ENCODE results near the gene BRAT1. TPM values are rescaled to one million over a fixed set of nuclear protein-coding genes. Genes with fewer than 3 reads are reported as not detected.
"Not testable (repeated sequence)": the region's sequence is repeated elsewhere in the genome, so short reads cannot be mapped to it uniquely, and the experiment has no call there.

The BRAT1 gene
- polyA plus RNA-seq, 4 donors = 22.8 to 44.1 (median 36.6) TPM

DNA sequence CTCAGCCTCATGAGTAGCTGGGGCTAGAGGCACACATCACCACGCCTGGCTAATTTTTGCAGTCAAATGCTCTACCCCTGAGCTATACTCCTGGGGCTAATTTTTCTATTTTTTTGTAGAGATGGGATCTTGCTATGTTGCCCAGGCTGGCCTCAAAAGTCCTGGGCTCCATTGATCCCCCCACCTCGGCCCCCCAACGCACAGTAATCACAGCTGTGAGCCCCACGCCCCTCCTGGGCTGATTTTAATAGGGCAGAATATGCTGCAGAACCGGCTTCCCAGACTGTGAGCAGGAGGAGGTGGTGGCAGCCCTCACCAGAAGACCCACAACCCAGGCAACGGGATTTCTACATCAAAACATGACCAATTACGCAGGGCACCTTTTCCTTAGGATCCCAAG is 15.2 kb downstream of the BRAT1 start:
- no peak for DNase-seq (ENCODE audit: low read depth in 4 of 4, low spot score in 2 of 4)

DNA sequence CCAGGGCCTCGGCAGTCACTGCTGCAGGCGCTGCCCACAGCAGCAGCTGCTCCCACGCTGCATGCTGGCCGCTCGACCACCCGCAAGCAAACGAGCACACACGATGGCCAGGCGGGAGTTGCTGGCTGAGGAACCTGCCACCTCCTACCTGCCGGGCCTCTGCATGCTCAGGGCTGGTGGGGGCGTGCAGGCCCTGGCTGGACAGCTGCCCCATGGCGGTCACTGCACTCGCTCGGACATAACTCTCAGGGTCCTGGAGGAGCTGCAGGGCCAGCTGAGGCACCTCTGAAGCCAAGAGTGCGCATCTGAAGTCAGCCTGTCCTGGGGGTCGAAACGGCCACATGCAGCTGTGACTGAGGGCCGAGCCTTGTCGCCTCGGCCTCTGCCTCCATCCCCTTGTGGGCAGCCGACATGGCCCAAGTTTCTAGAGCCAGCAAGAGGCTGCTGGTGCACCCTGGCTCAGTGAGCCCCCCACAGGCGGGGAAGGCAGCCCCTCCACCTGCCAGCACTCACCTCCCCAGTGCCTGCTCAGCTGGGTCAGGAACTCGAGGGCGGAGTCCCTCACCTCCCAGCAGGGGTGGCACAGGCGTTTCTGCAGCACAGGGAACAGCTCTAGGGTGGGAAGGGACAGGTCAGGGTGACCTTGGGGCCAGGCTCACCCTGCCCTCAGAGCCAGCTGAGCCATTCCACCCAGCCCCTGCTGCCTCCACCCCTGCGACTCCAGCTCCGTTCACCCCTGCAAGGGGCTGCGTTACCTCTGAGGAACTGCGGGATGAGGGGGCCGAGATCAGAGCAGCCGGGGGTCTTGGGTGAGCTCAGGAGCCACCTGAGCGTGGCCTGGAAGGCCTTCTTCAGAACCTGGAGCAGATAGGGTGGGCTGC is 16.1 kb downstream of the BRAT1 start:
- no peak for DNase-seq (ENCODE audit: low read depth in 4 of 4, low spot score in 2 of 4)

DNA sequence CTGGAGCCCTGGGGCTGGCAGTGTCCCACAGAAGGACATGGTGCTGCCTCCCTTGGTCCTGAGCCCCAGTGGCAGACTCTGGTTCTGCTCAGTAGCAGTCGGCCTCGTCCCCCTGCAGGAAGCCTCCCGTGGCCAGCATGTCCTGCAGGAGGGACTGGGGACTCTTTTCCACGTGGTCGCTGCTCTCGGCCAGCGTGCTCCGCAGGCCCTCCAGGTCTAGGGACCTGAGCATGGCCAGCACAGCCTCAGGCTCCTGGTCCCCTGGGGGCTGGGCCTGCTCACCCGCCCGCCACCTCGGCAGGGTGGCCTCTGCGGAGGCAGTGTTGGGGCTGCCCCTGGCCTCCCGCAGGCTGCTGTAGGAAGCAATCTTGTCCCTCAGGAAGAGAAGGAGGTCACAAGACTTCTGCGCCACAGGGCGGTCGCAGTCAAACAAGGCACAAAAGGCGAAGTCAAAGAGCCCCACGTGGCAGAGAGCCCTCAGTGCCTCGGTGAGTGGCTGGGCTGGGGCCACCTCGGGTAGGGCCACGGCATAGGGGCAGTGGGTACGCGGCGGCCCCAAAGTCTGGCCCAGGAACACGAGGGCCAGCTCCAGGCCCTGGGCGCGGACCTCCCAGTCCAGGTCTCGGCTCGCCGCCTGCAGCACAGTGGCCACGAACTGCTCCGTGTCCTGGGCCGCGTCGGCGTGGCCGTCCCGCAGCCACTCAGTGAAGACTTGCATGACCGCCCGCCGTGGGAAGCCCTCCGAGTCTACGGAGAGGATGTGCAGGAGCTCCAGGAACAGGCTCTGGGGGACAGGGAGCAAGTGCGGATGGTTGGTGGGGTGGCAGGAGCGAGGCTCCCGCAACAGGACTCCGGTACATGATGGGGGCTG is 17.1 kb downstream of the BRAT1 start:
- no peak for DNase-seq (ENCODE audit: low read depth in 4 of 4, low spot score in 2 of 4)

DNA sequence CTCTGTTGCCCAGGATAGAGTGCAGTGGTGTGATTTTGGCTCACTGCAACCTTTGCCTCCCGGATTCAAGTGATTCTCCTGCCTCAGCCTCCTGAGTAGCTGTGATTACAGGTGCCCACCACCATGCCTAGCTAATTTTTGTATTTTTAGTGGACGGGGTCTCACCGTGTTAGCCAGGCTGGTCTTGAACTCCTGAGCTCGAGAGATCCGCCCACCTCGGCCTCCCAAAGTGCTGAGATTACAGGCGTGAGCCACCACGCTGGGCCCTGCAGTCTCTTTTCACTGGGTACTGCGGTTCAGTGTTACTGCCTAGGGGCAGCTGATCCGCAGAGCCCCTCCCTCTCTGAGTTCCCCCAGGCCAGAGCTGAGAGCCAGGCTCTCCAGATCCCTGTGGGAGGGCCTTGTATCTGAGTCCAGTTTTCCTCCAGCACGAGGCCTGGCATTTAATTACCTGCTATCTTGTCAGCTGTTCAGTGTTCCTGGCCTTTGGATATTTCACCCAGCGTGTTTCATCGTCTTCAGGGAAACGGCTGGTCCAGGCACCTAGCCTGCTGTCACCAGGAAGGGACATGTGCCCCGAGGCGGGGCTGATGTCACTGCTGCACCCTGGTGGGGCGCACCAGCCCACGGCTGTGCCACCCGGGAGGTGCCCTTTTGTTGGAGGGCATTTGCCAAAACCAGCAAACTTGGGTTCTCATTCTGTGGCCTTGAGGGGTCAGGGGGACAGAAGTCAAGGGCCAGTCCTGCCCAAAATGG is 19.3 kb downstream of the BRAT1 start:
- not testable (repeated sequence) for DNase-seq (ENCODE audit: low read depth in 4 of 4, low spot score in 2 of 4)

DNA sequence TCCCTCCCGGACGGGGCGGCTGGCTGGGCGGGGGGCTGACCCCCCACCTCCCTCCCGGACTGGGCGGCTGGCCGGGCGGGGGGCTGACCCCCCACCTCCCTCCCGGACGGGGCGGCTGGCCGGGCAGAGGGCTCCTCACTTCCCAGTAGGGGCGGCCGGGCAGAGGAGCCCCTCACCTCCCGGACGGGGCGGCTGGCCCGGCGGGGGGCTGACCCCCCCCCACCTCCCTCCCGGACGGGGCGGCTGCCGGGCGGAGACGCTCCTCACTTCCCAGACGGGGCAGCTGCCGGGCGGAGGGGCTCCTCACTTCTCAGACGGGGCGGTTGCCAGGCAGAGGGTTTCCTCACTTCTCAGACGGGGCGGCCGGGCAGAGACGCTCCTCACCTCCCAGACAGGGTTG is 21.1 kb downstream of the BRAT1 start:
- DNase-seq (ENCODE audit: low read depth in 4 of 4, low spot score in 2 of 4) = not testable (repeated sequence)

DNA sequence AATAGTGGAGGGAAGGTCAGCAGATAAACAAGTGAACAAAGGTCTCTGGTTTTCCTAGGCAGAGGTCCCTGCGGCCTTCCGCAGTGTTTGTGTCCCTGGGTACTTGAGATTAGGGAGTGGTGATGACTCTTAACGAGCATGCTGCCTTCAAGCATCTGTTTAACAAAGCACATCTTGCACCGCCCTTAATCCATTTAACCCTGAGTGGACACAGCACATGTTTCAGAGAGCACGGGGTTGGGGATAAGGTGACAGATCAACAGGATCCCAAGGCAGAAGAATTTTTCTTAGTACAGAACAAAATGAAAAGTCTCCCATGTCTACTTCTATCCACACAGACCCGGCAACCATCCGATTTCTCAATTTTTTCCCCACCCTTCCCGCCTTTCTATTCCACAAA is 21.8 kb downstream of the BRAT1 start:
- not testable (repeated sequence) for DNase-seq (ENCODE audit: low read depth in 4 of 4, low spot score in 2 of 4)

DNA sequence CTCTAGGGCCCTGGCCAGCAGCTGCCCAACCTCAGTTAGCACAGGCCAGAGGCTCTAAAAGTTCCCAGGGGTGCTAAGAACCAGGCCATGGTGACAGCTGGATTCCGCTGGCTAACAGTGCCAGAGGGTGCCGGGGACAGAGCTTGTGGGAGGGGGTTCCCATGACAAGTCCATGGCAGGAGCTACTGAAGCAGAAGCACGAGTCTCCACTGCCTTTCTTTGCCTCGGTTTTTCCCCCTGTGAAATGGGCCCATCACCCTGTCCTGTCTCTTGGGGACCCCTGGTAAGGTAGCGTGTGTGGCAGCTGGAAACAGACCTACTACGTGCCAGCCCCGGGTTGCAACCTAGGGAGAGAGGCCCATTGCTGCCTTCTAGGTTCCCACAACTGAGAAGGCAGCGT is 22.5 kb downstream of the BRAT1 start:
- not testable (repeated sequence) for DNase-seq (ENCODE audit: low read depth in 4 of 4, low spot score in 2 of 4)

DNA sequence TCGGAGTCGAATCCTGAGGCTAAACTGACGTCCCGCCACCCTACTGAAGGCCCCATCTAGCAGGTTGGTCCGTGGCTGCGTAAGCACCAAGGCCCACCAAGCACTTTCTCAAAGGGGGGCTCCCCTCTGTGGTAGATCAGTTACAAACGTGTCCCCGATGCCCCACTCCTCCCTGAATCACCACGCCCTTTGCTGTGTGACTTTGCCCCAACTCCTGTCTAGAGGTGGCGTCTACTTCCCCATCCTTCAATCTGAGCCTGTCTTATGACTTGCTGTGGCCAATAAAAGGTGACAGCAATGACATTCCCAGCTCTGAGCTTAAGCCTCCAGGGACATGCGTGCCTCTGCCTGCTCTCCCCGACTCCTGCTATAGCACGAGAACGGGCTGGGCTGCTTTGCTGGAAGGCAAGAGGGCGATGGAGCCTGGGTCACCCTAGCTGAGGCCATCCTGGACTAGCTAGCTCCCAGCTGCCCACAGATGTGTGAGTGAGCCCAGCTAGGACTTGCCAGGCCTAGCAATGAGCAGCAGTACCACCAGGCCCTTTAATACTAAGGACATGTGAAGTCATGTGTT is 23.0 kb downstream of the BRAT1 start:
- DNase-seq (ENCODE audit: low read depth in 4 of 4, low spot score in 2 of 4) = not testable (repeated sequence)

DNA sequence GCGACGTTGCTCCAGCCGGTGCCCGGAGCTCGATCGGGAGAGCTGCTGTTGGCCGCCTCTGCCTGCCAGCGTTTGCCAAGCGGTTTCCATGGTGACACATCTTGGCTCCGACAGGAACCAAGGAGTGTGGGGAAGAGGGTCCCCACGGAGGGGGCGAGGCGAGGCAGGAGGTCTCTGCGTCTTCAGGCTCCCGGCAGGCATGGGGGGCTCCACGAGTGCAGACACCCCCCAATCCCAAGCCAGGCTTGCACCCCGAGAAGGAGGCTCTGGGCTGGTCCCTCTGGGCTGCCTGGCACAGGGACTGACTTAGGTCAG is 23.6 kb downstream of the BRAT1 start:
- DNase-seq (ENCODE audit: low read depth in 4 of 4, low spot score in 2 of 4) = not testable (repeated sequence)

DNA sequence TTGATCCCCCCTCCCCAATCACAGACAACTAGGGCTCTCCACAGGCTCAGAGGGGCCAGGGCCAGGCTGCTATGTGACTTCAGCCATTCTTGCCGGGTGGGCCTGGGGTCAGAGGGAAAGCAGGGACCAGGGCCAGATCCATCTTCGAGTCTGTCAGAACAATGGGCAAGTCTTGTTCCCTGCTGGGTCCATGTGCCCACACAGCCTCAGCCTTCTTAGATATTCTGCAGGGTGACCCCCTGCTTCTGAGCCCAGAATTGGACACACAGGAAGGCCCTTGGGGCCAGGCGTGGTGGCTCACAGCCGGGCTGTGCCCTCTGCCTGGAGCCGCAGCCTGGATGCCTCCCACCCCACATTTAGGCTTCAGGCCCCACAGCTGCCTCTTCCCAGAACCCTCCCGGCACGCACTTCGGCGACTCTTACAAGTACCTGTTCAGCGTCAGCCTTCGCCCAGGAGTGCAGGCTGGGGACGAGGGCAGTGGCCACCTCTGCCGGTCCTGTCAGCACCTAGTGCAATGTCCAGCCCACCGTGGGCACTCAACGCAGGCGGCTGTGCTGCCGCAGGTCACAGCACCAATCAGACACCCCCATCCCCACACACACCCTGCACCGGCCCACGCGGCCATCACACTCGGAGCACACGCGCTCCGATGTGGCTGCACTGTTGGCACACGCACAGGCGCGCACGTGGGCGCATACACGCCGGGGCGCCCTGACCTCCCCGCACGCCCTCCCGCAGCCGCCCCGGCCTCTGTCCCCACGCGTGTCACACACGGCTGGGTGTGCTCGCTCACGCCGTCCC is 24.1 kb downstream of the BRAT1 start:
- not testable (repeated sequence) for DNase-seq (ENCODE audit: low read depth in 4 of 4, low spot score in 2 of 4)

DNA sequence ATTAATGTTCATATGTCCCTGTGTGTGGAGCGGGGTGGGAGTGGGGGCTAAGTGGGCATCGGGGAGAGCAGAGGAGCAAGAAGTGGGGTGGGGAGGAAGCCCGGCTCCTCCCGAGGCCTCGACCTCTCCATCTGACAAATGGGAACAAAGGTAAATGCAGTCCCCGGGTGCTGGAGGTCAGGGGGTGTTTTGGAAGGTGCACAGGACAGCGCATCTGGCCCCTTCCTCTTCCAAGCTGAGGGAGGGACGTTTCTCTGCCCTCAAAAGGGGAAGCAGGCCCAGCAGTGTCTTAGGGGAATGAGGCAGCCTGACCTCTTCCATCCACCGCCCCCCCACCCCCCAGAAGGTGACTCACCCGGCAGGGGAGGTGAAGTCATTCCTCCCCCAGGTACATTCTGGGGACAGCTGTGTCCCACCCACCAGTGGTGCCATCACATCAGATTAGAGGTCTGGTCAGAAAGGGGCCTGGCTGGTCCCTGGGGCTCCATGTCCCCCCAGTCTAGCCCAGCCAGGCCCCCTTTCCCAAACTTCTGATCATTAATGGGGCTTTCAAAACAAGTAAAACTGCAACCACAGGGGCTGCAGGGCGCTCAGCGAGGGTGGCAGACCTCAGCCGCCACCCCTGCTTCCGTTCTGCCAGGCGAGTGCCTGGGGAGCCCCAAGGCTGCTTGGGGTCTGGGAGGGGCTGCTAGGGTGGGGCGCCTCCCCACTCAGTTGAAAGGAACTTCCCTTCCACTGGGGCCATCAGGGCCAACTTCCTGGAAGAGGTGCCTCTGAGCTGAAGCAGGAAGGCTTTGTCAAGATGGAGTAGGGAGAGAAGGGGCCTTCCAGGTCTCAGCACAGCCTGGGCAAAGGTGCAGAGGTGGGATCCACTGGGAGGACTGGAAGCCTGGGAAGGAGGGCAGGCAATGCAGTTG is 25.0 kb downstream of the BRAT1 start:
- no peak for DNase-seq (ENCODE audit: low read depth in 4 of 4, low spot score in 2 of 4)

DNA sequence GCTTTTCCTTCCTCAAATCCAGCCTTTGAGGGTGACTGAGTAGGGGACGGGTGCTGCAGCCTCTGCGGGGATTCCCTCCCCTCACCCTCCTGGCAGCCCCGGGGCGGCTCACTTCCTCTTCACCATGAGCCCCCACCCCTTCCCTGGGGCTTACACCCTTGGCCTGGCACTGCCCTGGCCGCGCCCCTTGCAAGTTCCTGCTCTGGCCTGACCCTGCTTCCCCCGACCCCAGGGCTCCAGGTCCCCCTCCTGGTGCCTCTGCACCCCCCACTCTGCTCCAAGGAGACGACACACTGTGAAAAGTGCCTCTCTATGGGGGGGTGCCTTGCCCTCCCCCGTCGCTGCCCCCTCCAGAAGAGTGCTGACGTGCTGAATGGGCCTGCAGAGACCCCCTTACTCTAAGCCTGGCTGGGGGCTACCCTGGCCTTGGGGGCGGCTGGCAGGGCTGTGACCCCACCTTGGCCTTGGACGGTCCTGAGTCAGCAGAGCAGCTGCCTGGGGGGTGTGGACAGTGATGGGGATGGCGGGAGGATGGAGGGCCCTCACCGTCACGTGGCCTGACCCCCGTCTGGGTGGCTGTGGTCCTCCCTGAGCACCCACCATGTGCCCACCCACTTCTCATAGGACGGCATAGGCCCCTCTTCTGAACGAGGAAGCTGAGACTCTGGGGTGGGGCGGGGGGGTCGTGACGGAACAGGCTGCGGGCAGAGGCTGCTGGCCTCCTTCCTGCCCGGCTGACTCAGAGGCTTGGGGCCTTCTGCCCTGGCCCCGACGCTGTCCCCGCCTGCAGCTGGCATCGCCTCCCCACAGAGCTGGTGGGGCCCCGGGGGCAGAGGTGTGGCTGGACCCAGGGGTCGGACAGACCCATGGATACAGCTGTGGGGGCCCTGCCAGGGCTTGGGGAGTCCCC is 25.9 kb downstream of the BRAT1 start:
- no peak for DNase-seq (ENCODE audit: low read depth in 4 of 4, low spot score in 2 of 4)

DNA sequence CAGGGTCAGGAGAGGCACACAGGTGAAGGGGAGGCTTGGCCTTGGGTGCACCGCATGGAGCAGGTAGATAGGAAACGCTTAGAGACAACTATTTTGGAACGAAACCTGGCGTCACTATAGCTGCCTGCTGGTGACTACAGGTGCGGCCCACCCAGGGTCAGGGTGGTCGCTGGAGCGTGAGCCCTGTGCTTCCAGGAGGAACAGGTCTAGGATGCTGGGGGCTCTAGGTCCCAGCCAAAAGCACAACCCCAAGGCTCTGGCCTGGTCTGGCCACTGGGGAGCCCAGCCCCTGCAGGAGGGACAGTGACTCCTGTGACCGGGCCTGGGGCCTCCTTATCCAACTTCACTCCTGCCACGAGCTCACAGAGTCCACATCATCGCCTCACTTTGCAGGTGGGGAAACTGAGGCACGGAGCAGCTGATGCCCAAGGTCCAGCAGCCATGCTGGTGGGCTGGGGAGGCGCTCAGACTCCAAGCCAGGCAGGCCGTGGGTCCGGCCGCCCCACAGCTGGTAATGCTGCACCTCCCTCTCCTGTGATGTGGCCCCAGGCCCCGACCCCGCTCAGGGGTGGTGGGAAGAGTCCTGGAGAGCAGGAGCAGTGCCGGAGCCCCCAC is 26.7 kb downstream of the BRAT1 start:
- DNase-seq (ENCODE audit: low read depth in 4 of 4, low spot score in 2 of 4) = no peak

DNA sequence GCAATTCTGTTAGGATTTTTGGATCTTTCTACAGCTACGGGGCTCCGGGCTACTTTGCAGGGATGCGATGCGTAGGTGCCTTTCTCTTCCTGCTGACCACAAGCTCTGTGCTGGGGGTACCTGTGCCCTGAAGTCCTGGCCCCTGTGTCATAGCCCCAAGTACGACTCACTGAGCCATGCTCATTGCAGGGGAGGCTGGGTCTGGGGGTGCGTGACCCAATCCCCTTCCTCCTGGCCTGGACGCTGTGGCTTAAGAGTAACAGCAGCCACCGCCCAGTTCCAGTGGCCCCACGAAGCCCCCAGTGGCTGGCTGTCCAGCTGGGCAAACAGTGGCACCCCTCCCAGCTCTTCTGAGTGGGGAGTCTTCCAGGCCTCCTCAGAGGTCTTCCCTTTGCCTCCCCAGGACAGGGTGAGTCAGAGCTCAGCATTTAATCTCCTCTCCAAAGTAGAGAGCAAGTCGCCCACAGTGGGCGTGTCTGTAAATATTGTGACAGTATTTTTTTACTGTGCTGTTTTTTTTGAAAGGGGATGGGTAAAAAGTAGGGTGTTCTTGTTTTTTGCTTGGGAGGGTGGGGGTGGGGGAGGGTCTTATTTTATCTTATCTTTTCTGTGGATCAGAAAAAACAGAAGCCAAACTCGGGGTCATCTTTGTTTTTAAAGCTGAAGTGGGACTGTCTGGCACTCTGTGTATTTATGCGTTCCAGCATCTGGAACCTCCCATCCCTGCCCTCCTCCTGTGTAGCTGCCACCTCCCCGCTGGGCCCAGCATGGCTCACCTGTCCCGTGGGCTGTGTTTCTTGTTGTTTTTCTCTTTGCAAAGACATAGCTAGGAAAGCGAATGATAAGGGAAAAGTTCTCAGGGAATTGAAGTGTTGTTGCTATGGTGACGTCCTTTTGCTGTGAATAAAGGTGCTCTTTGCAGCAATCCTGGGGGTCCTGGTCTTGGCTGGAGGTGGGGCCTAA is 27.5 kb downstream of the BRAT1 start:
- no peak for DNase-seq (ENCODE audit: low read depth in 4 of 4, low spot score in 2 of 4)

DNA sequence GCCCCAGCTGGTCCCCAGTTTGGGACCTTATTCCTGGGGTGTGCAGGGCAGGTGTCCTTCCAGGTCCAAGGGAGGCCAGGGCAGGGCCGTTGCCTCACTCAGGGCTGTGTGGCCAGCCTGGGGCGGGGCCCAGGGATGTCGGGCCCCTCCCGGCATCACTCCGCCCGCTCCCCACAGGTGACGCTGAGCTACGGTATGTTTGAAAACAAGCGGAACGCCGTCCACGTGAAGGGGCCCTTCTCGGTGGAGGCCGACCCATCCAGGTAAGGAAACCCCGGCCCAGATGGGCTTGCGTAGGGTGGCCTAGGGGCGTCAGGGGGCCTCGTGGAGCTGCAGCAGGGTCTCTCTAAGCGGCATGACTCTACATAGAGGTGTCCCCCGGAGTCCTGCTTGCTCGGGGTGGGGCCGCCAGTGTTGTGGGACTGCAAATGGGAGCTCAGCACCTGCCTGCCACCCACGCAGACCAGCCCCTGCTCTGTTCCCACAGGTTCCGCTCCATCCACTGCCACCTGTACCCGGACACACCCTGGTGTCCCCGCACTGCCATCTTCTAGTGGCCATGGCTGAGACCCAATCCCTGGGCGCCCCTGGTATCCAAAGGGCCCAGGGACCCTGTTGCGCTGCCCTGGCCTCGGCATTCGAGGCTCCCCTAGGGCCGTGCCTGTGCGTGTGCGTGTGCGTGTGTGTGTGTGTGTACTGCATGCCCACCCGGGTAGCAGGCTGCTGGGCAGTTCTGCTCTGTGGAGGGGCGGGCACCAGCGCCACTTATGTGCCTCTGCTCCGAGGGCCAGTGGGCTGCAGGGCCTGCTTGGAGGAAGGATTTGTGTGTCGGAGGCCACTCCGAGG is 28.4 kb downstream of the BRAT1 start:
- no peak for DNase-seq (ENCODE audit: low read depth in 4 of 4, low spot score in 2 of 4)
